Kidney epithelial cell (primary cell): Measurements from ENCODE around the gene NPAS2. TPM values are rescaled to one million over a fixed set of nuclear protein-coding genes. Genes with fewer than 3 reads are reported as not detected.

Experiments used
- DNase-seq: peaks from one replicate; pipeline ENCODE4 v3.0.0-alpha.2; 2010; ENCODE audit warnings: low read depth
- H3K27me3 ChIP-seq: 2 replicates; pipeline ENCODE4 v1.6.0; 2011; ENCODE audit warnings: low read length; ENCODE audit not compliant: control insufficient read depth, insufficient read depth
- H3K36me3 ChIP-seq: 2 replicates; pipeline ENCODE4 v1.5.1; 2011; ENCODE audit warnings: low read length; ENCODE audit not compliant: control insufficient read depth, insufficient read depth
- H3K4me3 ChIP-seq: 2 replicates; pipeline ENCODE4 v1.5.1; 2011; ENCODE audit warnings: low read depth, mild to moderate bottlenecking, control low read depth, low read length
- CTCF ChIP-seq: IDR thresholded peaks from 2 replicates; pipeline ENCODE4 v1.5.1; 2011; ENCODE audit warnings: mild to moderate bottlenecking, moderate library complexity, low read length, control low read depth, inconsistent platforms; ENCODE audit not compliant: insufficient read depth, poor library complexity, severe bottlenecking
- total RNA-seq: library from RNA; depleted of rRNA; stranded (reverse); fragments of >200 nt; gene quantifications from 2 replicates; pipeline ENCODE4 v1.2.3, GENCODE V29; 2015

The NPAS2 gene
- total RNA-seq, 1 donor from 2014 or later: 11.2 TPM

- H3K27me3 ChIP-seq: no peaks in the 10 kb centered on the region
- no peak for TF ChIP-seq CTCF
- H3K36me3 ChIP-seq: no peaks in the 10 kb centered on the region
- DNase-seq: no peak
- no peak overlapping the region for H3K4me3 ChIP-seq
These were observed 162.5 kb downstream of the NPAS2 start for GRCh38 chr2:100982431-100982861.

GRCh38 chr2:100983201-100983600 lies 163.3 kb downstream of the NPAS2 start:
- Histone ChIP-seq H3K27me3 (no peaks in the 10 kb centered on the region), H3K36me3 (peaks cover 1% of the 10 kb centered on the region), H3K4me3 (no peak overlapping the region)
- no peak for TF ChIP-seq CTCF
- no peak for DNase-seq

GRCh38 chr2:100983684-100984310 lies 163.9 kb downstream of the NPAS2 start:
- no peak for DNase-seq
- Histone ChIP-seq H3K4me3 (no peak overlapping the region), H3K27me3 (no peaks in the 10 kb centered on the region), H3K36me3 (peaks cover 1% of the 10 kb centered on the region)
- no peak for TF ChIP-seq CTCF

GRCh38 chr2:100984892-100985307 lies 165.0 kb downstream of the NPAS2 start:
- TF ChIP-seq CTCF: peak; percentile 91
- Histone ChIP-seq H3K36me3 (peaks cover 1% of the 10 kb centered on the region), H3K27me3 (no peaks in the 10 kb centered on the region), H3K4me3 (no peak overlapping the region)
- DNase-seq: peak; percentile 25

- no peak for DNase-seq
- TF ChIP-seq CTCF: no peak
- Histone ChIP-seq H3K4me3 (no peak overlapping the region), H3K36me3 (peaks cover 1% of the 10 kb centered on the region), H3K27me3 (no peaks in the 10 kb centered on the region)
These were observed 166.2 kb downstream of the NPAS2 start for GRCh38 chr2:100986157-100986556.

GRCh38 chr2:100987536-100987935 lies 167.6 kb downstream of the NPAS2 start:
- no peaks in the 10 kb centered on the region for H3K27me3 ChIP-seq
- H3K4me3 ChIP-seq: no peak overlapping the region
- no peak for TF ChIP-seq CTCF
- DNase-seq: no peak
- H3K36me3 ChIP-seq: peaks cover 1% of the 10 kb centered on the region
